Measurements from ENCODE around the gene GNAT1. TPM values are rescaled to one million over a fixed set of nuclear protein-coding genes. Genes with fewer than 3 reads are reported as not detected.

Gene GNAT1
- total and polyA plus RNA-seq, 2 of the 13 experiments (the other 11 are each of a cell fraction or from before 2014, with no cell fraction given) = 0.15 TPM; not detected in 1

- TF ChIP-seq RXRA (CRISPR knock-in tag; IDR thresholded peaks at IDR 0.05) = peak; percentile 42; the same call in 1 of the 2 replicates
- no peak for TF ChIP-seq ZNF674 (CRISPR knock-in tag; IDR thresholded peaks at IDR 0.05; ENCODE audit: low read depth)
- no peak for TF ChIP-seq GRHL1 (CRISPR knock-in tag; conservative IDR thresholded peaks at IDR 0.05)
- TF ChIP-seq SRSF4 (IDR thresholded peaks at IDR 0.05; ENCODE audit: low read depth, low read length, poor library complexity, severe bottlenecking) = no peak
- TF ChIP-seq MTA1 (CRISPR knock-in tag; IDR thresholded peaks at IDR 0.05; ENCODE audit: borderline replicate concordance) = peak; percentile 72; the same call in 1 of the 2 replicates
- TF ChIP-seq ZBTB21 (CRISPR knock-in tag; IDR thresholded peaks at IDR 0.05) = no peak
- no peak for TF ChIP-seq NCOA5 (CRISPR knock-in tag; IDR thresholded peaks at IDR 0.05)
- no peak for TF ChIP-seq RERE (CRISPR knock-in tag; IDR thresholded peaks at IDR 0.05; ENCODE audit: low read depth)
- TF ChIP-seq, protein P1, sequence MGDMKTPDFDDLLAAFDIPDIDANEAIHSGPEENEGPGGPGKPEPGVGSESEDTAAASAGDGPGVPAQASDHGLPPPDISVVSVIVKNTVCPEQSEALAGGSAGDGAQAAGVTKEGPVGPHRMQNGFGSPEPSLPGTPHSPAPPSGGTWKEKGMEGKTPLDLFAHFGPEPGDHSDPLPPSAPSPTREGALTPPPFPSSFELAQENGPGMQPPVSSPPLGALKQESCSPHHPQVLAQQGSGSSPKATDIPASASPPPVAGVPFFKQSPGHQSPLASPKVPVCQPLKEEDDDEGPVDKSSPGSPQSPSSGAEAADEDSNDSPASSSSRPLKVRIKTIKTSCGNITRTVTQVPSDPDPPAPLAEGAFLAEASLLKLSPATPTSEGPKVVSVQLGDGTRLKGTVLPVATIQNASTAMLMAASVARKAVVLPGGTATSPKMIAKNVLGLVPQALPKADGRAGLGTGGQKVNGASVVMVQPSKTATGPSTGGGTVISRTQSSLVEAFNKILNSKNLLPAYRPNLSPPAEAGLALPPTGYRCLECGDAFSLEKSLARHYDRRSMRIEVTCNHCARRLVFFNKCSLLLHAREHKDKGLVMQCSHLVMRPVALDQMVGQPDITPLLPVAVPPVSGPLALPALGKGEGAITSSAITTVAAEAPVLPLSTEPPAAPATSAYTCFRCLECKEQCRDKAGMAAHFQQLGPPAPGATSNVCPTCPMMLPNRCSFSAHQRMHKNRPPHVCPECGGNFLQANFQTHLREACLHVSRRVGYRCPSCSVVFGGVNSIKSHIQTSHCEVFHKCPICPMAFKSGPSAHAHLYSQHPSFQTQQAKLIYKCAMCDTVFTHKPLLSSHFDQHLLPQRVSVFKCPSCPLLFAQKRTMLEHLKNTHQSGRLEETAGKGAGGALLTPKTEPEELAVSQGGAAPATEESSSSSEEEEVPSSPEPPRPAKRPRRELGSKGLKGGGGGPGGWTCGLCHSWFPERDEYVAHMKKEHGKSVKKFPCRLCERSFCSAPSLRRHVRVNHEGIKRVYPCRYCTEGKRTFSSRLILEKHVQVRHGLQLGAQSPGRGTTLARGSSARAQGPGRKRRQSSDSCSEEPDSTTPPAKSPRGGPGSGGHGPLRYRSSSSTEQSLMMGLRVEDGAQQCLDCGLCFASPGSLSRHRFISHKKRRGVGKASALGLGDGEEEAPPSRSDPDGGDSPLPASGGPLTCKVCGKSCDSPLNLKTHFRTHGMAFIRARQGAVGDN (CRISPR knock-in tag; IDR thresholded peaks at IDR 0.05) = peak; percentile 81
- TF ChIP-seq, protein P2, sequence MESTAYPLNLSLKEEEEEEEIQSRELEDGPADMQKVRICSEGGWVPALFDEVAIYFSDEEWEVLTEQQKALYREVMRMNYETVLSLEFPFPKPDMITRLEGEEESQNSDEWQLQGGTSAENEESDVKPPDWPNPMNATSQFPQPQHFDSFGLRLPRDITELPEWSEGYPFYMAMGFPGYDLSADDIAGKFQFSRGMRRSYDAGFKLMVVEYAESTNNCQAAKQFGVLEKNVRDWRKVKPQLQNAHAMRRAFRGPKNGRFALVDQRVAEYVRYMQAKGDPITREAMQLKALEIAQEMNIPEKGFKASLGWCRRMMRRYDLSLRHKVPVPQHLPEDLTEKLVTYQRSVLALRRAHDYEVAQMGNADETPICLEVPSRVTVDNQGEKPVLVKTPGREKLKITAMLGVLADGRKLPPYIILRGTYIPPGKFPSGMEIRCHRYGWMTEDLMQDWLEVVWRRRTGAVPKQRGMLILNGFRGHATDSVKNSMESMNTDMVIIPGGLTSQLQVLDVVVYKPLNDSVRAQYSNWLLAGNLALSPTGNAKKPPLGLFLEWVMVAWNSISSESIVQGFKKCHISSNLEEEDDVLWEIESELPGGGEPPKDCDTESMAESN (CRISPR knock-in tag; conservative IDR thresholded peaks at IDR 0.05) = no peak
- TF ChIP-seq ZNF567 (CRISPR knock-in tag; IDR thresholded peaks at IDR 0.05; ENCODE audit: borderline replicate concordance) = no peak
- no peak for TF ChIP-seq ZNF350 (CRISPR knock-in tag; IDR thresholded peaks at IDR 0.05; ENCODE audit: borderline replicate concordance, low read depth)
- no peak for TF ChIP-seq SOX13 (IDR thresholded peaks at IDR 0.05)
- peak in 1 of 2 experiments; percentile 51; a peak in 1 of 4 replicates for TF ChIP-seq SOX13 (CRISPR knock-in tag; conservative IDR thresholded peaks at IDR 0.05 in 1 of 2, IDR thresholded peaks at IDR 0.05 in 1 of 2)
- TF ChIP-seq TMF1 (CRISPR knock-in tag; IDR thresholded peaks at IDR 0.05; ENCODE audit: low read depth) = no peak
Measured at GRCh38 chr3:50245831-50246516, 54.6 kb downstream of the GNAT1 start (continued).

Data from HepG2 (cell line).